H1 (cell line): ENCODE results near the gene OR8H3. TPM values are rescaled to one million over a fixed set of nuclear protein-coding genes. Genes with fewer than 3 reads are reported as not detected.

Experiments used
- CTCF ChIA-PET: fragments of 300-600 bp; sonication (Branson Sonifier 250); formaldehyde crosslinking; loops from one replicate; lab custom pipeline; 2021; ENCODE audit not compliant: partially characterized antibody; lab: Charles Lee
- POLR2A ChIA-PET: fragments of 300-600 bp; sonication (Branson Sonifier 250); formaldehyde crosslinking; loops from one replicate; lab custom pipeline; 2021; ENCODE audit warnings: inconsistent platforms; ENCODE audit not compliant: partially characterized antibody; lab: Charles Lee
- DNase-seq, 2 experiments: peaks; one replicate each; pipeline versions ENCODE4 v3.0.0 to v3.0.0-alpha.2; 2010 to 2022; ENCODE audit warnings: low spot score in 2 of 2, low read depth in 1 of 2, mixed read lengths in 1 of 2
- FAIRE-seq: peaks from 2 replicates; lab custom pipeline; 2011; peaks lifted over from hg19 to GRCh38; lab: Jason Lieb, UNC
- H2AFZ ChIP-seq: 2 replicates; pipeline ENCODE4 v1.8.1; 2012; ENCODE audit warnings: low read length, inconsistent platforms
- H2AK5ac ChIP-seq: 2 replicates; pipeline ENCODE4 v1.6.1; 2013; ENCODE audit warnings: low read depth, low read length
- H2BK120ac ChIP-seq: replicated peaks from 2 replicates; pipeline ENCODE3; 2013; ENCODE audit warnings: low read depth, low read length, inconsistent platforms
- H2BK12ac ChIP-seq: 2 replicates; pipeline ENCODE4 v1.6.1; 2013; ENCODE audit warnings: low read depth, low read length
- H2BK15ac ChIP-seq: 2 replicates; pipeline ENCODE4 v1.6.1; 2013; ENCODE audit warnings: low read length
- H2BK20ac ChIP-seq: 2 replicates; pipeline ENCODE4 v1.6.1; 2013; ENCODE audit warnings: low read length
- H2BK5ac ChIP-seq: 2 replicates; pipeline ENCODE4 v1.6.1; 2013; ENCODE audit warnings: low read depth, low read length
- H3K14ac ChIP-seq: 2 replicates; pipeline ENCODE4 v1.6.1; 2013; ENCODE audit warnings: inconsistent platforms; ENCODE audit not compliant: insufficient read length
- H3K18ac ChIP-seq: 2 replicates; pipeline ENCODE4 v1.6.1; 2013; ENCODE audit warnings: low read length; ENCODE audit errors: extremely low read depth
- H3K23ac ChIP-seq: 2 replicates; pipeline ENCODE4 v1.6.1; 2013; ENCODE audit warnings: inconsistent platforms; ENCODE audit not compliant: insufficient read length
- H3K23me2 ChIP-seq: 2 replicates; pipeline ENCODE4 v1.6.1; 2013; ENCODE audit warnings: low read depth, low read length
- H3K27ac ChIP-seq: 2 replicates; pipeline ENCODE4 v1.6.1; 2011; ENCODE audit warnings: low read depth, low read length, inconsistent platforms
- H3K27me3 ChIP-seq, 4 experiments: replicated peaks in 1 of 4; 1 replicate in 1 of 4; 2 replicates in 3 of 4; pipeline versions ENCODE4 v1.6.1 to v1.8.1; 2011 to 2013; ENCODE audit warnings: low read length in 3 of 4, mild to moderate bottlenecking in 3 of 4, inconsistent platforms in 2 of 4, mixed read lengths in 2 of 4, moderate library complexity in 1 of 4; ENCODE audit not compliant: control insufficient read depth in 3 of 4, insufficient read depth in 3 of 4; ENCODE audit errors: extremely low read depth in 1 of 4
- H3K36me3 ChIP-seq, 4 experiments: 2 replicates each; pipeline versions ENCODE4 v1.6.1 to v1.8.1; 2011 to 2013; ENCODE audit warnings: mild to moderate bottlenecking in 4 of 4, low read length in 3 of 4, moderate library complexity in 2 of 4, control low read depth in 1 of 4, inconsistent platforms in 1 of 4; ENCODE audit not compliant: insufficient read depth in 4 of 4, control insufficient read depth in 2 of 4
- H3K4ac ChIP-seq: replicated peaks from 2 replicates; pipeline ENCODE3; 2013; ENCODE audit warnings: low read length, low read depth, mixed read lengths, inconsistent platforms; ENCODE audit not compliant: insufficient read length
- H3K4me1 ChIP-seq, 4 experiments: replicated peaks in 1 of 4; 1 replicate in 1 of 4; 2 replicates in 3 of 4; pipeline versions ENCODE4 v1.6.1 to v1.8.1; 2011 to 2013; ENCODE audit warnings: low read length in 3 of 4, inconsistent platforms in 2 of 4, mixed read lengths in 1 of 4; ENCODE audit not compliant: insufficient read depth in 4 of 4, control insufficient read depth in 3 of 4
- H3K4me2 ChIP-seq, 2 experiments: 2 replicates each; pipeline versions ENCODE4 v1.6.1 to v1.8.1; 2011 to 2013; ENCODE audit warnings: low read depth in 2 of 2, low read length in 2 of 2, control low read depth in 1 of 2, inconsistent platforms in 1 of 2, mild to moderate bottlenecking in 1 of 2; ENCODE audit not compliant: insufficient read depth in 1 of 2
- H3K4me3 ChIP-seq, 4 experiments: fragments of 200-600, 300-600 bp in 1 of 4; sonication (generic), shearing (Covaris generic), sonication (Bioruptor Twin) in 1 of 4; 2 replicates each; pipeline versions ENCODE4 v1.5.1 to v1.8.1; 2011 to 2016; ENCODE audit warnings: low read length in 4 of 4, low read depth in 3 of 4, control low read depth in 2 of 4, inconsistent platforms in 2 of 4, mild to moderate bottlenecking in 2 of 4, mixed read lengths in 1 of 4, moderate library complexity in 1 of 4; ENCODE audit not compliant: insufficient read depth in 2 of 4; ENCODE audit errors: extremely low read depth in 1 of 4
- H3K56ac ChIP-seq: replicated peaks from 2 replicates; pipeline ENCODE3; 2013; ENCODE audit warnings: low read depth, mild to moderate bottlenecking, mixed read lengths, low read length, inconsistent platforms; ENCODE audit not compliant: insufficient read length
- H3K79me1 ChIP-seq: 2 replicates; pipeline ENCODE4 v1.6.1; 2013; ENCODE audit warnings: low read depth, low read length, control low read depth
- H3K79me2 ChIP-seq, 2 experiments: 2 replicates each; pipeline versions ENCODE4 v1.6.1 to v1.8.1; 2012 to 2013; ENCODE audit warnings: low read length in 2 of 2, mild to moderate bottlenecking in 2 of 2, inconsistent platforms in 1 of 2; ENCODE audit not compliant: insufficient read depth in 2 of 2, control insufficient read depth in 1 of 2
- H3K9ac ChIP-seq, 4 experiments: replicated peaks in 1 of 4; 1 replicate in 1 of 4; 2 replicates in 3 of 4; pipeline versions ENCODE4 v1.6.1 to v1.8.1; 2011 to 2013; ENCODE audit warnings: low read depth in 3 of 4, low read length in 3 of 4, control low read depth in 2 of 4, mild to moderate bottlenecking in 2 of 4, moderate library complexity in 2 of 4, inconsistent platforms in 1 of 4; ENCODE audit errors: extremely low read depth in 1 of 4
- H3K9me3 ChIP-seq, 2 experiments: 2 replicates each; pipeline versions ENCODE4 v1.6.1 to v1.8.1; 2012 to 2013; ENCODE audit warnings: mild to moderate bottlenecking in 2 of 2, moderate library complexity in 2 of 2, control low read depth in 1 of 2, inconsistent platforms in 1 of 2, low read depth in 1 of 2, low read length in 1 of 2, mixed read lengths in 1 of 2; ENCODE audit not compliant: insufficient read depth in 2 of 2
- H4K20me1 ChIP-seq, 2 experiments: replicated peaks in 1 of 2; 2 replicates each; pipeline versions ENCODE3 to v1.8.1; 2011 to 2013; ENCODE audit warnings: inconsistent platforms in 2 of 2, low read length in 2 of 2, mild to moderate bottlenecking in 1 of 2; ENCODE audit not compliant: insufficient read depth in 2 of 2, control insufficient read depth in 1 of 2
- H4K5ac ChIP-seq: 2 replicates; pipeline ENCODE4 v1.6.1; 2013; ENCODE audit warnings: low read length, low read depth, mixed read lengths, inconsistent platforms; ENCODE audit not compliant: insufficient read length
- H4K8ac ChIP-seq: 2 replicates; pipeline ENCODE4 v1.8.0; 2013; ENCODE audit warnings: mild to moderate bottlenecking, moderate library complexity, low read length, inconsistent platforms; ENCODE audit not compliant: insufficient read depth; ENCODE audit errors: extremely low read depth
- H4K91ac ChIP-seq: replicated peaks from 2 replicates; pipeline ENCODE3; 2013; ENCODE audit warnings: low read length, mixed read lengths, inconsistent platforms; ENCODE audit not compliant: insufficient read length
- JUN ChIP-seq: IDR thresholded peaks from 2 replicates; pipeline ENCODE4 v1.6.1; 2011; ENCODE audit warnings: low read depth, mild to moderate bottlenecking, improper control_type of control experiment, low read length
- MAFK ChIP-seq: IDR thresholded peaks from 2 replicates; pipeline ENCODE4 v1.6.1; 2012; ENCODE audit warnings: low read depth, mild to moderate bottlenecking, improper control_type of control experiment, low read length
- NRF1 ChIP-seq: IDR thresholded peaks from 2 replicates; pipeline ENCODE4 v1.6.1; 2011; ENCODE audit warnings: mild to moderate bottlenecking, low read depth, low read length, improper control_type of control experiment
- WGBS, 2 experiments: shearing (Covaris generic) in 1 of 2; methylation state at CpG; one replicate each; pipeline versions ENCODE4 v1.1.6 to v1.1.7; 2013 to 2015; ENCODE audit warnings: low lambda C conversion rate in 2 of 2, mixed read lengths in 2 of 2, inconsistent platforms in 1 of 2, low coverage in 1 of 2, missing lambda C conversion rate in 1 of 2; ENCODE audit not compliant: insufficient replicate concordance in 2 of 2, insufficient coverage in 1 of 2, insufficient read length in 1 of 2; ENCODE audit errors: extremely low coverage in 1 of 2, missing lambda C conversion rate in 1 of 2; 5-methylcytosine and 5-hydroxymethylcytosine counted together
- polyA plus RNA-seq, 7 experiments: library from polyadenylated mRNA; depleted of rRNA in 3 of 7; stranded (reverse) in 5 of 7; unstranded in 2 of 7; fragments of >200 nt in 5 of 7; fragments of 200-250 nt in 2 of 7; gene quantifications; 1 replicate in 5 of 7; 2 replicates in 1 of 7; 4 replicates in 1 of 7; pipeline versions ENCODE4 v1.2.1 to v1.2.3, GENCODE V29; 2011 to 2013; ENCODE audit warnings: missing spikeins in 2 of 7, mixed read lengths in 2 of 7
- total RNA-seq: library from RNA; stranded (reverse); fragmentation: NEBNext Ultra II Directional; extraction: Animal tissue kit (Norgen Biotek cat#: 25700); gene quantifications from 2 replicates; pipeline ENCODE4 v1.2.1, GENCODE V29; 2021
- TF ChIP-seq, protein P1 (sequence below): IDR thresholded peaks from 2 replicates; pipeline ENCODE4 v1.6.1; 2012; ENCODE audit warnings: inconsistent platforms
- TF ChIP-seq, protein P2 (sequence below): IDR thresholded peaks from 2 replicates; pipeline ENCODE4 v1.6.1; 2011; ENCODE audit warnings: low read depth, mild to moderate bottlenecking, low read length; ENCODE audit not compliant: insufficient read depth

The OR8H3 gene
- total and polyA plus RNA-seq, 2 of the 8 experiments (the other 6 are each of a cell fraction or from before 2014, with no cell fraction given), result not detected

DNA sequence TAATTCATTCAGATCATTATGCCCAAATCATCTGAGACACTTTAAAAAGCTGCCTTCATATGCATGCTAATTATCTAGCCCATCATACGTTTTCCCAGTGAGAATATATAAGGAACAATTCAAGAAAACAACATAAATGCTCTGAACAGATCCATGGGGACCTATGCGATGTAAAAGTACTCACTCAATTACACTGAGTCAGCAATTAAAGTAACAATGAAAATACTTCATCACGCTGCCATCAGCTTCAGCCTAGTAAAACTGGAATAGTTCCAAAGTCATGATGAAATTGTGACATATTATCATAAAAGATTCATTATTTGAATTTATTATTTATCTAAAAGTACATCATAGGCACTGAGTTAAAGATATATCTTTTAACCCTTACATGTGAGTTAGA is 41.6 kb downstream of the OR8H3 start:
- FAIRE-seq, result no peak
- POLR2A ChIA-PET, result no interaction called here
- H3K36me3 ChIP-seq, result no peaks in the 10 kb centered on the region

More for the DNA sequence above, 41.6 kb downstream of the OR8H3 start:
- Histone ChIP-seq H3K4me2 (no peak overlapping the region), H3K23ac (no peak overlapping the region), H4K8ac (no peak overlapping the region), H3K27ac (no peak overlapping the region), H3K18ac (no peak overlapping the region), H3K79me1 (no peaks in the 10 kb centered on the region), H3K4me3 (no peak overlapping the region), H3K9ac (no peak overlapping the region), H3K4me1 (no peaks in the 10 kb centered on the region), H3K9me3 (no peaks in the 10 kb centered on the region), H3K79me2 (no peaks in the 10 kb centered on the region), H2BK120ac (no peak overlapping the region), H4K20me1 (no peaks in the 10 kb centered on the region), H3K14ac (no peak overlapping the region), H2BK20ac (no peak overlapping the region), H3K4ac (no peak overlapping the region), H4K5ac (no peak overlapping the region), H2BK12ac (no peak overlapping the region), H3K56ac (no peak overlapping the region), H2AFZ (no peak overlapping the region), H4K91ac (no peak overlapping the region), H2AK5ac (no peak overlapping the region), H3K27me3 (no peaks in the 10 kb centered on the region), H2BK5ac (no peak overlapping the region), H3K23me2 (no peaks in the 10 kb centered on the region), H2BK15ac (no peak overlapping the region)
- CTCF ChIA-PET, result interaction anchor here (1.2 kb wide), 1 partner anchor 405 kb away, joined by 4 read pairs; no protein-coding TSS in a partner anchor
- TF ChIP-seq, protein P1, sequence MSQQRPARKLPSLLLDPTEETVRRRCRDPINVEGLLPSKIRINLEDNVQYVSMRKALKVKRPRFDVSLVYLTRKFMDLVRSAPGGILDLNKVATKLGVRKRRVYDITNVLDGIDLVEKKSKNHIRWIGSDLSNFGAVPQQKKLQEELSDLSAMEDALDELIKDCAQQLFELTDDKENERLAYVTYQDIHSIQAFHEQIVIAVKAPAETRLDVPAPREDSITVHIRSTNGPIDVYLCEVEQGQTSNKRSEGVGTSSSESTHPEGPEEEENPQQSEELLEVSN, result no peak
- no peak for TF ChIP-seq NRF1
- no peak for TF ChIP-seq JUN
- TF ChIP-seq, protein P2, sequence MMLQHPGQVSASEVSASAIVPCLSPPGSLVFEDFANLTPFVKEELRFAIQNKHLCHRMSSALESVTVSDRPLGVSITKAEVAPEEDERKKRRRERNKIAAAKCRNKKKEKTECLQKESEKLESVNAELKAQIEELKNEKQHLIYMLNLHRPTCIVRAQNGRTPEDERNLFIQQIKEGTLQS, result no peak
- TF ChIP-seq MAFK, result peak; percentile 84; the same call in 1 of the 2 replicates
- DNase-seq, result no peak
- 80% methylated on average over 3 of the region's 3 CpGs; no CpG with 5 or more reads in 1 of the 2 experiments for WGBS, 2 experiments
